ENCODE data around the gene MMD. TPM values are rescaled to one million over a fixed set of nuclear protein-coding genes. Genes with fewer than 3 reads are reported as not detected.

Gene MMD
- total RNA-seq, 1 donor from 2014 or later = 48.5 TPM

- peaks cover 4% of the 10 kb centered on the region for H3K27me3 Mint-ChIP-seq (ENCODE audit: unreplicated experiment)
- peak; percentile 50 for DNase-seq (ENCODE audit: low spot score)
- H3K36me3 Mint-ChIP-seq (ENCODE audit: low read depth, unreplicated experiment) = peaks cover 5% of the 10 kb centered on the region
- H3K4me3 Mint-ChIP-seq (ENCODE audit: unreplicated experiment) = peak overlapping the region; percentile 93
- H3K9me3 Mint-ChIP-seq (ENCODE audit: unreplicated experiment) = no peaks in the 10 kb centered on the region
- H3K4me1 Mint-ChIP-seq (ENCODE audit: unreplicated experiment) = peaks cover 20% of the 10 kb centered on the region
- H3K27ac Mint-ChIP-seq (ENCODE audit: unreplicated experiment) = peak overlapping the region; percentile 81
- no peak for TF ChIP-seq CTCF (IDR thresholded peaks at IDR 0.05; ENCODE audit: unreplicated experiment)
Observed at GRCh38 chr17:55420776-55421178, 858 bp downstream of the MMD start.

- no peak for TF ChIP-seq CTCF (IDR thresholded peaks at IDR 0.05; ENCODE audit: unreplicated experiment)
- no peak for DNase-seq (ENCODE audit: low spot score)
- Mint-ChIP-seq H3K36me3 (ENCODE audit: low read depth, unreplicated experiment) (peaks cover 5% of the 10 kb centered on the region), H3K4me1 (ENCODE audit: unreplicated experiment) (peaks cover 20% of the 10 kb centered on the region), H3K4me3 (ENCODE audit: unreplicated experiment) (peak overlapping the region; percentile 93), H3K27me3 (ENCODE audit: unreplicated experiment) (peaks cover 4% of the 10 kb centered on the region), H3K27ac (ENCODE audit: unreplicated experiment) (peak overlapping the region; percentile 81), H3K9me3 (ENCODE audit: unreplicated experiment) (no peaks in the 10 kb centered on the region)
Observed at GRCh38 chr17:55420067-55420775, 1.4 kb downstream of the MMD start.

DNA sequence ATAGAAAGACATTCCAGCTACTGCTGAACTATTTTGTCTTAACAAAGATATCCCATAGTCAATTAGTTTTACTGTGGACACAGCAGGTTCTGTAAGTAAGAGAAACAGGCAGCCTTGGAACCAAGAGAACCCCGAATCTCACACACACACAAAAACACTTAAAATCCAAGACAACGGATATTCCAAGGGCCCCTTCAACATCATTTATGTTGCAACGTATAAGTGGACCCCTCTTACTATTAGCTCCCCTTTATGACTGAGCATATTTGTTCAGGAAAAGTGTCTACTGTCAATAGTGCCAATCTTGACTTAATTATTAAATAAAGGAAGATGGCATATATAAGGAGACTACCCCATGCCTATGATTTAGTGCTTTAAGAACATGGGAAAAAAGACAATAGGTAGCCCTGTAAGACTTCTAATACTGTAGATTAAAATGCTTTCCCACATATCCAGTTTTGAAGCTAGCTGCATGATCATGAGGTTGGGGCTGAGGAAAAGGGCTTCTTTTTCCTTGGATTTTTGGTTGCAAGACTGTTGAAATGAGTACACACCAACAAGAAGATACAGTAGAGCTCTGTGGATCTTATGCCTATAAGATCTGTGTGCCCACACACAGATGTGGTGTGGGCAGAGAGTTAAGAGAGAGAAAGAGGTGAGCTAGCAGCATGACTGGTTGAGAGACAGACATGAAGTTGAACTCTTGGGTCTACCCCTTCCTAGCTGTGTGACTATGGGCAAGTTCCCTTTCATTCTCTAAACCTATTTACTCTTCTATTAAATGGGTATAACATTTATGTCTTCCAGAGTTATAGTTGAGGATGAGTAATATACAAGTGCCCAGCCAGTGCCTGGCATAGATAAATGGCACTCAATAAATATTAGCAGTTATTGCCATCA, 3.0 kb downstream of the MMD start:
- peaks cover 5% of the 10 kb centered on the region for H3K36me3 Mint-ChIP-seq (ENCODE audit: low read depth, unreplicated experiment)
- peaks cover 20% of the 10 kb centered on the region for H3K4me1 Mint-ChIP-seq (ENCODE audit: unreplicated experiment)
- H3K4me3 Mint-ChIP-seq (ENCODE audit: unreplicated experiment) = no peak overlapping the region
- TF ChIP-seq CTCF (IDR thresholded peaks at IDR 0.05; ENCODE audit: unreplicated experiment) = no peak
- H3K27me3 Mint-ChIP-seq (ENCODE audit: unreplicated experiment) = peaks cover 4% of the 10 kb centered on the region
- no peak overlapping the region for H3K27ac Mint-ChIP-seq (ENCODE audit: unreplicated experiment)
- H3K9me3 Mint-ChIP-seq (ENCODE audit: unreplicated experiment) = no peaks in the 10 kb centered on the region
- DNase-seq (ENCODE audit: low spot score) = no peak

GRCh38 chr17:55417411-55418268, 4.0 kb downstream of the MMD start:
- Mint-ChIP-seq H3K27ac (ENCODE audit: unreplicated experiment) (no peak overlapping the region), H3K9me3 (ENCODE audit: unreplicated experiment) (no peaks in the 10 kb centered on the region)
- TF ChIP-seq CTCF (IDR thresholded peaks at IDR 0.05; ENCODE audit: unreplicated experiment) = no peak

More at GRCh38 chr17:55417411-55418268, 4.0 kb downstream of the MMD start:
- DNase-seq (ENCODE audit: low spot score) = no peak
- Mint-ChIP-seq H3K4me1 (ENCODE audit: unreplicated experiment) (peaks cover 20% of the 10 kb centered on the region), H3K4me3 (ENCODE audit: unreplicated experiment) (no peak overlapping the region), H3K27me3 (ENCODE audit: unreplicated experiment) (peaks cover 4% of the 10 kb centered on the region), H3K36me3 (ENCODE audit: low read depth, unreplicated experiment) (peaks cover 5% of the 10 kb centered on the region)

Data from endothelial cell (in vitro differentiated cells).